Pancreas (tissue), 10 donors: ENCODE results near the gene PVALB. TPM values are rescaled to one million over a fixed set of nuclear protein-coding genes. Genes with fewer than 3 reads are reported as not detected.
A peak's percentile ranks its signal among the peaks of the same experiment; 100 is the strongest.

ENCODE experiments used
- ATAC-seq, 4 donors: fragments of 200-7000 bp; cut with Tn5 transposase; one replicate each; pipeline versions ENCODE4 v1.8.0 to v1.9.1; 2020; ENCODE audit warnings: mild to moderate bottlenecking in 4 of 4, moderate library complexity in 4 of 4
- DNase-seq, 6 donors: peaks; one replicate each; pipeline ENCODE4 v3.0.0-alpha.2; 2020
- FAIRE-seq: peaks from 2 replicates; lab custom pipeline; 2012; peaks lifted over from hg19 to GRCh38; lab: Jason Lieb, UNC
- H3K27ac ChIP-seq, 4 donors: fragments of 200-600 bp; sonication (generic); 1 replicate in 3 of 4; 2 replicates in 1 of 4; pipeline versions ENCODE4 v1.5.0 to v1.8.0; 2020
- H3K27me3 ChIP-seq, 4 donors: fragments of 200-600 bp; one replicate each; pipeline ENCODE4 v1.8.0; 2021
- H3K36me3 ChIP-seq, 3 donors: fragments of 200-600 bp; sonication (generic) in 1 of 3; one replicate each; pipeline versions ENCODE4 v1.5.0 to v1.8.0; 2020 to 2021
- H3K4me1 ChIP-seq, 3 donors: fragments of 200-600 bp; one replicate each; pipeline ENCODE4 v1.8.0; 2021
- H3K4me3 ChIP-seq, 4 donors: fragments of 200-600 bp; sonication (generic) in 2 of 4; one replicate each; pipeline versions ENCODE4 v1.5.0 to v1.8.0; 2020 to 2021
- H3K9me3 ChIP-seq, 4 donors: fragments of 200-600 bp; one replicate each; pipeline ENCODE4 v1.8.0; 2021
- WGBS, 2 donors: extraction: QIAGEN DNeasy Blood & Tissue Kit; methylation state at CpG; one replicate each; pipeline ENCODE4 v1.1.7; 2013; 5-methylcytosine and 5-hydroxymethylcytosine counted together
- intact Hi-C, 3 donors: fragments of 100-400 bp; cut with DNase I; formaldehyde crosslinking; loops; one replicate each; pipeline versions ENCODE4 v1.11.1 to v1.14.2; 2022
- polyA plus RNA-seq, 2 donors: library from polyadenylated mRNA; stranded (reverse); fragments of 200-250 nt; gene quantifications; one replicate each; pipeline ENCODE4 v1.2.3, GENCODE V29; 2013
- total RNA-seq, 6 donors: library from RNA; stranded (reverse); fragmentation: NEBNext Ultra II Directional in 4 of 6; extraction: Animal tissue kit (Norgen Biotek cat#: 25700) in 4 of 6; gene quantifications; one replicate each; pipeline versions ENCODE4 v1.2.1 to v1.2.4, GENCODE V29; 2021 to 2023
- TF ChIP-seq, protein P1 (sequence below), 4 donors: fragments of 200-600 bp; sonication (generic) in 3 of 4; IDR thresholded peaks; one replicate each; pipeline versions ENCODE4 v1.5.0 to v1.8.0; 2021; ENCODE audit warnings: antibody characterized with exemption in 4 of 4
- donor health status: healthy with polysubstance abuse.
- donor health status: DM: no; HTN: no; CAD: no; lungs with moderate emphysema.
- donor health status: DM: no; HTN: no; CAD: no.
- donor health status: control.
- donor health status: control.
- donor health status: Bipolar disorder and iron deficiency.
- donor health status: DM: yes; HTN: yes; CAD: no.
- donor health status: DM: no; HTN: no; CAD: no.
- donor health status: DM: no; HTN: no; CAD: no.
- donor health status: DM: yes; HTN: yes; CAD: no.

The PVALB gene
- total and polyA plus RNA-seq, 8 donors = 0.54 TPM; not detected in 7

DNA sequence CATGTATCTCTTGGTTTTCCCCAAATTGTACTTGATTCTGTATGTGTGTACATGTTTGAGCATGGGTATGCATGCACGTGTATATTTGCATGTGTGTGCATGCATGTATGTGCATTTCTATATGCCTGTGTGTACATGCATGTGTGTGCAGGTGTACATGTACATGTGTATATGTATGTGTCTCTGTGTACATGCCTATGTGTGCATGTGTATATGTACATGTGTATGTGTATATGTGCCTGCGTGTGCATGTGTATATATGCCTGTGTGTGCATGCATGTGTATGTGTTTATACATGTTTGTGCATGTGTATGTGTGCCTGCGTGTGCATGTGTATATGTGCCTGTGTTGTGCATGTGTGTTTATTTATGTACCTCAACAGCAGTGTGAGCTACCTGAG, 38.6 kb upstream of the PVALB start:
- intact Hi-C loops = loop anchor here in 2 of 3 donors (5.0 kb wide), 3 partner anchors 73 to 313 kb away; no protein-coding TSS in a partner anchor
- no peak for FAIRE-seq

DNA sequence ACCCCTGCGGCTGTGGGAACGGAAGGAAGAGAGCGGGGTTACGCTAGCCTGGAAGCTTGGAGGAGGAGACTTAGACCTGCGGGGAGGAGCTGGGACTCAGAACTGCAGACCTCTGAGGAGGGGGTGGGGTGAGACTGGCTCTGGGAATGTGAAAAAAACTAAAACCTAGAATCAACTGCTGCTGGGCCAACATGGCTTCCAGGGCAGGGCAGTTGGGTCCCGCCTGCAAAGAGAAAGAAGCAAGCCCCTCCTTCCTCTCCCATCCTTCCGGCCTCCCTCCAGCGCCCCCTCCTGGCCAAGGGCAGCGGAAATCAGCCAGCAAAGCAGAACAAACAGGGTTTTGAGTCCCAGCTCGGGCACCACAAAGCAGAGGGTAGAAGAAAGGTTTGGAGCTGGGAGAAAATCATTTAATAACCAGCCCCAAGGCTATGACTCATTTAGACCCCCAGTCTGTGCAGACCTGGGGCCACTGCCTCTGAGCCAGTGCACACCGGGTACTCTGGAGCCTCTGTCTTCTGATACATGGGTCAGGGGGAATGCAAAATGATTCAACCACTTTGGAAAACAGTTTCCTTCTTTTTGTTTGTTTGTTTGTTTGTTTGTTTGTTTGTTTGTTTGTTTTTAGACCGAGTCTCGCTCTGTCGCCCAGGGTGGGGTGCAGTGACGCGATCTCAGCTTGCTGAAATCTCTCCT, 36.7 kb upstream of the PVALB start:
- no peak overlapping the region for H3K27ac ChIP-seq
- H3K9me3 ChIP-seq = no peaks in the 10 kb centered on the region
- intact Hi-C loops = no loop called here

More for the DNA sequence above, 38.6 kb upstream of the PVALB start:
- Histone ChIP-seq H3K4me3 (no peak overlapping the region), H3K9me3 (no peaks in the 10 kb centered on the region), H3K27me3 (no peaks in the 10 kb centered on the region), H3K36me3 (no peaks in the 10 kb centered on the region), H3K27ac (no peak overlapping the region), H3K4me1 (no peaks in the 10 kb centered on the region)
- ATAC-seq (no peak), DNase-seq (no peak)
- WGBS, 2 donors = 67 to 78% methylated on average over 3 of the region's 3 CpGs
- TF ChIP-seq, protein P1, sequence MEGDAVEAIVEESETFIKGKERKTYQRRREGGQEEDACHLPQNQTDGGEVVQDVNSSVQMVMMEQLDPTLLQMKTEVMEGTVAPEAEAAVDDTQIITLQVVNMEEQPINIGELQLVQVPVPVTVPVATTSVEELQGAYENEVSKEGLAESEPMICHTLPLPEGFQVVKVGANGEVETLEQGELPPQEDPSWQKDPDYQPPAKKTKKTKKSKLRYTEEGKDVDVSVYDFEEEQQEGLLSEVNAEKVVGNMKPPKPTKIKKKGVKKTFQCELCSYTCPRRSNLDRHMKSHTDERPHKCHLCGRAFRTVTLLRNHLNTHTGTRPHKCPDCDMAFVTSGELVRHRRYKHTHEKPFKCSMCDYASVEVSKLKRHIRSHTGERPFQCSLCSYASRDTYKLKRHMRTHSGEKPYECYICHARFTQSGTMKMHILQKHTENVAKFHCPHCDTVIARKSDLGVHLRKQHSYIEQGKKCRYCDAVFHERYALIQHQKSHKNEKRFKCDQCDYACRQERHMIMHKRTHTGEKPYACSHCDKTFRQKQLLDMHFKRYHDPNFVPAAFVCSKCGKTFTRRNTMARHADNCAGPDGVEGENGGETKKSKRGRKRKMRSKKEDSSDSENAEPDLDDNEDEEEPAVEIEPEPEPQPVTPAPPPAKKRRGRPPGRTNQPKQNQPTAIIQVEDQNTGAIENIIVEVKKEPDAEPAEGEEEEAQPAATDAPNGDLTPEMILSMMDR (IDR thresholded peaks at IDR 0.05) = no peak

DNA sequence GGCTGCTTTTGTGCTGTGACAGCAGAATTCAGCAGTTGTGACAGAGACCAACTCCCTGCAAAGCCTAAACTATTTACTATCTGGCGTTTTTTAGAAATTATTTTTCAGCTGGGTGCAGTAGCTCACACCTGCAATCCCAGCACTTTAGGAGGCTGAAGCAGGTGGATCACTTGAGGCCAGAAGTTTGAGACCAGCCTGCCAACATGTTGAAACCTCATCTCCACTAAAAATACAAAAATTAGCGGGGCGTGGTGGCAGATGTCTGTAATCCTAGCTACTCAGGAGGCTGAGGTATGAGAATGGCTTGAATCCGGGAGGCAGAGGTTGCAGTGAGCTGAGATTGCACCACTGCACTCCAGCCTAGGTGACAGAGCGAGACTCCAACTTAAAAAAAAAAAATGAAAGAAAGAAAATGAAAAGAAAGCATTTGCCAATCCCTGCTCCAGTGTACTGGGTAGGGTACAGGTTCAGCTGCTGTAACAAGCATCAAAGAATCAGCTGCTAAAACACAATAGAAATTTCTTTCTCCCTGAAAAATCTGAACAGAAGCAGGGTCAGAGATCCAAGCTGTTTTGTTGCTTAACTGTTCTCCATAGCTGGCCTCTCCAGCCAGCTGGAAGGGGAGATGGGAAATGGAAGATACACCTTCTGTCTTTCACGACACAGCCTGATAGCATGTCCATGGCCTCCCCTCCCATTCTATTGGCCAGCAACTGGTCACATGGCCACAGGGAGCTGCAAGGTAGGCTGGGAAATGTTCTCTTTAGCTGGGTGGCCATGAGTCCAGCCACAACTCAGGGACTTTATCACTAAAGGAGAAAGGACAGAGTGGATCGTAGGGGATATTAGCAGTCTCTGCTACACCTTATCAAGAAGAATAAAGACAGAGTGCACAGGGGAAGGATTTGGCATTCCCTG, 35.5 kb upstream of the PVALB start:
- Histone ChIP-seq H3K4me3 (no peak overlapping the region), H3K9me3 (no peaks in the 10 kb centered on the region), H3K27me3 (no peaks in the 10 kb centered on the region), H3K36me3 (no peaks in the 10 kb centered on the region), H3K4me1 (no peaks in the 10 kb centered on the region), H3K27ac (no peak overlapping the region)
- intact Hi-C loops = no loop called here
- DNase-seq (no peak), FAIRE-seq (no peak), ATAC-seq (no peak)
- WGBS, 2 donors = 69 to 75% methylated on average over 7 of the region's 7 CpGs
- TF ChIP-seq, protein P1 (IDR thresholded peaks at IDR 0.05) = no peak

More for the DNA sequence above, 36.7 kb upstream of the PVALB start:
- H3K4me3 ChIP-seq = no peak overlapping the region
- no peaks in the 10 kb centered on the region for H3K4me1 ChIP-seq
- WGBS, 2 donors = 49 to 60% methylated on average over 16 of the region's 16 CpGs
- no peaks in the 10 kb centered on the region for H3K27me3 ChIP-seq
- DNase-seq (peak in 5 of 6 donors; percentile 28 to 81 (median 54)), FAIRE-seq (no peak), ATAC-seq (peak in 3 of 4 donors; percentile 39 to 46 (median 42))
- H3K36me3 ChIP-seq = no peaks in the 10 kb centered on the region
- TF ChIP-seq, protein P1 (IDR thresholded peaks at IDR 0.05) = peak in 1 of 4 donors; percentile 29

DNA sequence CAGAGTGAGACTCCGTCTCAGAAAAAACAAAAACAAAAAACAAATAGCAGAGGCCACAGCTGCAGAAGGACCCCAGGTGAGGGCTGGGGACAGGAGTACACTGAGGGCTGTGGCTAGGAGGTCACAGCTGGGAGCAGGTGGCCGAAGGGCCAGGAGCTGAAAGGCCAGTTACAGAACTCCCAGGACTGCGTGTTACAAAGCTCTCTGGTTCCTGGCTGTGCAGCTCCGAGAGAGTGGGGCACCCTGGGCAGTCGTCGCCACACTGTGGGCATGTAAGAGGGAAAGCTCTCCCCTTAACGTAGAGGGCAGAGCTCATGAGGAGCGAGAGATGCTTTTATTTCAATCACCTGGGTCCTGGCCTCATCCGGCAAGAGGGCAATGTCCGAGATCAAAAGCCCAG, 33.8 kb upstream of the PVALB start:
- Histone ChIP-seq H3K36me3 (no peaks in the 10 kb centered on the region), H3K4me1 (no peaks in the 10 kb centered on the region), H3K9me3 (no peaks in the 10 kb centered on the region), H3K4me3 (no peak overlapping the region), H3K27ac (no peak overlapping the region), H3K27me3 (no peaks in the 10 kb centered on the region)
- TF ChIP-seq, protein P1 (IDR thresholded peaks at IDR 0.05) = no peak
- ATAC-seq (no peak), DNase-seq (no peak), FAIRE-seq (no peak)
- intact Hi-C loops = no loop called here
- 53 to 59% methylated on average over 10 of the region's 10 CpGs for WGBS, 2 donors
